ENCODE measurements around the gene POC1A.

DNA sequence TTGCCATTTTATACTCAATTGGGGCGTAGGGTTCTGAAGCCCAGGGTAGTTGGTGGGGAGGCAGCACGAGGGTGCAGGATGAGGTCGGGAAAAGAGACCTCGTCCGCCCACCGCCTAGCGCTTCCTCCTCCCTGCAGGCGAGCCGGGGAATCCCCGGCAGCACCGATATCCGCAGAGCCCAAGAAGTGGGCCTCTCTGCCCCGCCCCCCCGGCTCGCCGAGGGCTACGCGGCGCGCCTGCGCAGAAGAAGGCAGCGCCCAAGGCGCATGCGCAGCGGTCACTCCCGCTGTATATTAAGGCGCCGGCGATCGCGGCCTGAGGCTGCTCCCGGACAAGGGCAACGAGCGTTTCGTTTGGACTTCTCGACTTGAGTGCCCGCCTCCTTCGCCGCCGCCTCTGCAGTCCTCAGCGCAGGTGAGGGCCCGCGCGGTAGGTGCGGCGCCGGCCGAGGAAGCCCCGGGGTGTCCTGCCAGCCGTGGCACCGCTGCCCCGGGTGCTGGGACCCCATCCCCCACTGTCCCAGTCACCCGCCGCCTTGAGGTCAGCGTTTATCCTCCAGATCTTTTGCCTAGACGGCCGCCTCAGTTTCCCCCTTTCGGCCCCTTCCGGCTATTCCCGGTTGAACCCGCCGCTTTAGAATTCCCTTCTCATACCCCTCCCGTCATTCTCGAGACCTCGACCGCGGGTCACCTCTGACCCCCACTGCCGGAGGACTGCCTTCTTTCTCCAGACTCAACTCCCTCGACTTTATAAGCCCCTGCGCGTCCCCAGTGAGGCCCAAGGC lies 43.8 kb upstream of the POC1A start, which contains the start of gene ALAS1:
- TF ChIP-seq POLR2A (IDR thresholded peaks at IDR 0.05; ENCODE audit: low read length) = peak; percentile 83
- TF ChIP-seq GATA1 (IDR thresholded peaks at IDR 0.05; ENCODE audit: low read depth, low read length) = no peak

Measured in erythroblast (primary cell).